ENCODE measurements around the gene KBTBD4. TPM values are rescaled to one million over a fixed set of nuclear protein-coding genes. Genes with fewer than 3 reads are reported as not detected.
"Not testable (repeated sequence)": the region's sequence is repeated elsewhere in the genome, so short reads cannot be mapped to it uniquely, and the experiment has no call there.

KBTBD4 gene
- polyA plus RNA-seq, 3 donors: 28.4 to 30.0 (median 29.8) TPM

DNA sequence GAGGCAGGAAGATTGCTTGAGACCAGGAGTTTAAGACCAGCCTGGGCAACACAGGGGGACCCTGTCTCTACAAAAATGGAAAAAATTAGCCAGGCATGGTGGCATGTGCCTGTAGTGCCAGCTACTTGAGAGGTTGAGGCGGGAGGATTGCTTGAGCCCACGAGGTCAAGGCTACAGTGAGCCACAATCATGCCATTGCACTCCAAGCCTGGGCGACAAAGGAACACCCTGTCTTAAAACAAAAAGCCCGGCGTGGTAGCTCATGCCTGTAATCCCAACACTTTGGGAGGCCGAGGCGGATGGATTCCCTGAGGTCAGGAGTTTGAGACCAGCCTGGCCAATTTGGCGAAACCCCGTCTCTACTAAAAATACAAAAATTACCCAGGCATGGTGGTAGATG is 48.0 kb downstream of the KBTBD4 start:
- DNase-seq (ENCODE audit: low read depth in 3 of 3, low spot score in 2 of 3): not testable (repeated sequence)

DNA sequence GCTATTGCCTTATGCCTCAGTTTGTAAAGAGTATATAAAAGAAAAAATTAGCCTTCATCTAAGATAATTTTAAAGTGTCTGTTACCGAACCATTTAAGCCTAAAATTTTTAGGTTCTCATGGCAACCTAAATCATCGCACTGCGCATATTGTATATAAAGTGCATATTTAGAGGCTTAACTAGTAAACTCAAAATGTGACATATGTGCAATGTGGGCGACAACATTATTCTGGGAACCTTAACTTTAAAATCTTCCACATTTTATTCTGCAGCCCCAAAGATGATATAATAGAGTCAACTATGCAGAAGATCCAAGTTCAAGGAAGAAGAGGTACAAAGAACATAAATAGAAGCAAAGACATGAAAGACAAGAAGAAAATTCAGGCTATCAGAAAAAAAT is 48.8 kb downstream of the KBTBD4 start:
- no peak for DNase-seq (ENCODE audit: low read depth in 3 of 3, low spot score in 2 of 3)

GRCh38 chr11:47527186-47527585 is 51.6 kb downstream of the KBTBD4 start:
- no peak for DNase-seq (ENCODE audit: low read depth in 3 of 3, low spot score in 2 of 3)

GRCh38 chr11:47526032-47526431 is 52.7 kb downstream of the KBTBD4 start:
- DNase-seq (ENCODE audit: low read depth in 3 of 3, low spot score in 2 of 3): not testable (repeated sequence)

- no peak for DNase-seq (ENCODE audit: low read depth in 3 of 3, low spot score in 2 of 3)
Measured at GRCh38 chr11:47524291-47524874, 54.4 kb downstream of the KBTBD4 start.

DNA sequence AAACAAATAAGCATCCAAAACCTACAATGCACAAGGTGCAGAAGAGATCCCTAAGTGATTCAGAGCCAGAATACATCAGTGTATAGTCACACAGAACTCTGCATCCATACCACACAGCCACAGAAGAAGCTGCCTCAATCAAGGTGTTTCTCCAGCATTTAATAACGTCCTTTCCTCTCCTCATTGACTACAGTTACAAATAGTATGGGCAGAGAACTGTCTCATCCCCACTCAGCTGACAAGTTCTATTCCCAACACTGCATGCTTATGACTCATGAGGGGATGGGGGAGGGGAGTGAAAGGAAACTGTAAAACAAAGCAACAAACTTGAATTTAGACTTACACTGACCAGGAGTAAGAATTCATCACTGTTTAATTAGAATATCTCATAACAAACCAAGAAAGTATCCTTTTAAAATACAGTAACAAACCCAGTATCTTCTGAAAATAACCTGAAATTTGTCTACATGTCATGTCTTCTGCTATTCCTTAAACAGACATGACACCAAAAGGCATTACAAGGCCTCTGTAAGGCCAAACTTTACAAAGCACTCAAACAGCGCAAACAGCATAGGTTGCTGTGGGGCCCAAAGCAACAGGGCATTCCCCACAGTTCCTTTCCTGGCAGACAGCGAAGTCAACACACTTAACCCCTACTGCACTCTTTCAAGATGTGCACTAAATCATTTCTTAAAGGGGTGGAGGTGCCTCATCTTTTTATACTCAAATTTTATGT is 55.1 kb downstream of the KBTBD4 start:
- no peak for DNase-seq (ENCODE audit: low read depth in 3 of 3, low spot score in 2 of 3)

Other genes starting within 250 kb of the KBTBD4 start
- gene MYBPC3, start 226.3 kb downstream of the KBTBD4 start, polyA plus RNA-seq (ENCODE audit: insufficient read length in 3 of 3): under 1 TPM; 0.08 to 0.64 (median 0.18) TPM
- 1 to 10 TPM; 2.5 to 3.7 (median 2.9) TPM for gene SPI1, start 200.4 kb downstream of the KBTBD4 start, polyA plus RNA-seq (ENCODE audit: insufficient read length in 3 of 3)
- 10 to 100 TPM; 37.3 to 45.0 (median 39.8) TPM for gene SLC39A13, start 170.4 kb downstream of the KBTBD4 start, polyA plus RNA-seq (ENCODE audit: insufficient read length in 3 of 3)
- gene PSMC3, start 152.5 kb downstream of the KBTBD4 start, polyA plus RNA-seq (ENCODE audit: insufficient read length in 3 of 3): 100 to 1,000 TPM; 175 to 194 (median 176) TPM
- gene RAPSN, start 129.8 kb downstream of the KBTBD4 start, polyA plus RNA-seq (ENCODE audit: insufficient read length in 3 of 3): under 1 TPM in 2 of 3 donors, not detected in 1; 0.13 to 0.14 TPM
- gene CELF1, start 25.8 kb downstream of the KBTBD4 start, polyA plus RNA-seq (ENCODE audit: insufficient read length in 3 of 3): 10 to 100 TPM; 92.7 to 99.4 (median 98.1) TPM
- gene PTPMT1, start 13.4 kb downstream of the KBTBD4 start, polyA plus RNA-seq (ENCODE audit: insufficient read length in 3 of 3): 10 to 100 TPM; 51.6 to 61.4 (median 55.3) TPM
- 100 to 1,000 TPM; 162 to 168 (median 166) TPM for gene NDUFS3, start 104 bp upstream of the KBTBD4 start, polyA plus RNA-seq (ENCODE audit: insufficient read length in 3 of 3)
- gene FAM180B, start 7.7 kb upstream of the KBTBD4 start, polyA plus RNA-seq (ENCODE audit: insufficient read length in 3 of 3): under 1 TPM in 2 of 3 donors, not detected in 1; 0.19 to 0.40 TPM
- gene C1QTNF4, start 15.4 kb upstream of the KBTBD4 start, polyA plus RNA-seq (ENCODE audit: insufficient read length in 3 of 3): 1 to 10 TPM; 4.5 to 6.3 (median 5.3) TPM
- 100 to 1,000 TPM; 121 to 136 (median 132) TPM for gene MTCH2, start 63.6 kb upstream of the KBTBD4 start, polyA plus RNA-seq (ENCODE audit: insufficient read length in 3 of 3)
- gene AGBL2, start 136.4 kb upstream of the KBTBD4 start, polyA plus RNA-seq (ENCODE audit: insufficient read length in 3 of 3): 10 to 100 TPM in 1 of 3 donors, 1 to 10 TPM in 2; 7.1 to 10.6 (median 8.9) TPM
- 100 to 1,000 TPM in 1 of 3 donors, 10 to 100 TPM in 2; 89.9 to 114 (median 95.4) TPM for gene FNBP4, start 188.4 kb upstream of the KBTBD4 start, polyA plus RNA-seq (ENCODE audit: insufficient read length in 3 of 3)